NCI-H69 (cell line): ENCODE data around the gene SMG5.
A peak's percentile ranks its signal among the peaks of the same experiment; 100 is the strongest.
"Not testable (repeated sequence)": the region's sequence is repeated elsewhere in the genome, so short reads cannot be mapped to it uniquely, and the experiment has no call there.

ENCODE experiments used
- DNase-seq: peaks from one replicate; lab custom pipeline; 2025; lab: John Stamatoyannopoulos, UW

The SMG5 gene, protein sequence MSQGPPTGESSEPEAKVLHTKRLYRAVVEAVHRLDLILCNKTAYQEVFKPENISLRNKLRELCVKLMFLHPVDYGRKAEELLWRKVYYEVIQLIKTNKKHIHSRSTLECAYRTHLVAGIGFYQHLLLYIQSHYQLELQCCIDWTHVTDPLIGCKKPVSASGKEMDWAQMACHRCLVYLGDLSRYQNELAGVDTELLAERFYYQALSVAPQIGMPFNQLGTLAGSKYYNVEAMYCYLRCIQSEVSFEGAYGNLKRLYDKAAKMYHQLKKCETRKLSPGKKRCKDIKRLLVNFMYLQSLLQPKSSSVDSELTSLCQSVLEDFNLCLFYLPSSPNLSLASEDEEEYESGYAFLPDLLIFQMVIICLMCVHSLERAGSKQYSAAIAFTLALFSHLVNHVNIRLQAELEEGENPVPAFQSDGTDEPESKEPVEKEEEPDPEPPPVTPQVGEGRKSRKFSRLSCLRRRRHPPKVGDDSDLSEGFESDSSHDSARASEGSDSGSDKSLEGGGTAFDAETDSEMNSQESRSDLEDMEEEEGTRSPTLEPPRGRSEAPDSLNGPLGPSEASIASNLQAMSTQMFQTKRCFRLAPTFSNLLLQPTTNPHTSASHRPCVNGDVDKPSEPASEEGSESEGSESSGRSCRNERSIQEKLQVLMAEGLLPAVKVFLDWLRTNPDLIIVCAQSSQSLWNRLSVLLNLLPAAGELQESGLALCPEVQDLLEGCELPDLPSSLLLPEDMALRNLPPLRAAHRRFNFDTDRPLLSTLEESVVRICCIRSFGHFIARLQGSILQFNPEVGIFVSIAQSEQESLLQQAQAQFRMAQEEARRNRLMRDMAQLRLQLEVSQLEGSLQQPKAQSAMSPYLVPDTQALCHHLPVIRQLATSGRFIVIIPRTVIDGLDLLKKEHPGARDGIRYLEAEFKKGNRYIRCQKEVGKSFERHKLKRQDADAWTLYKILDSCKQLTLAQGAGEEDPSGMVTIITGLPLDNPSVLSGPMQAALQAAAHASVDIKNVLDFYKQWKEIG

DNA sequence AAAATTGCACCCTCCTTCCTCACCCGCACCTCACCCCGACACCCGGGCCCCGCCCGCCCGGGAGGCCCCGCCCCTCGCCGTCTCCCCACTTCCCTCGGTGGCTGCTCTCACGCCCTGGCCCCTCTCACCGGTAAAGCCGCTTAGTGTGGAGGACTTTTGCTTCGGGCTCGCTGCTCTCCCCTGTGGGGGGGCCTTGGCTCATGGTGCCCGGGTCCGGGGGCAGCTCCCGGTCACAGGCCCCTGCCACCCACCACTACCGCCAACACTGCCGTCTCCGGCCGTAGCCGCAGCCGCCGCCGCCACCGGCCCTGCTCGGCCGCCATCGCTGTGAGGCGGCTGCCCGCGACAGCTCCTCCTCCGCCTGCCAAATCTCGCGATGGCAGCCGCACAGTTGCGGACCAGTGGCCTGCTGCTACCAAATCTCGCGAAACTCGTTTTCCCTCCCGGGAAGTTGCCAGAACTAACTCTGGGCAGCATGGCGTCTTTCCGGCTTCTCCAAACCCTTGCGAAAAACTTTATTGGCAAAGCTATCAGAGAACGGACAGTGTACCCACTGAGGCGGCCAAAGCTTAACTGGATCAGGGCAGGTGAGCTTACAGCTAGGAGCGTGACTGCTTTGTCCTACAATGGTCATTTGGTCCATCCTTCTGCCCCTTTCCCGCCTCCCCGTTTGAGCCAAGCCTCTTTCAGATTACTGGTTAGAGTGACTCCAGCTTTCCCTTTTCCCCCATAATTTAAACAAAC is at the start of gene SMG5:
SMG5 (minus strand) TSS at position 347 of the 744 bp plus-strand sequence; CDS start at position 202, 145 bp downstream.
- peak; percentile 100 for DNase-seq

DNA sequence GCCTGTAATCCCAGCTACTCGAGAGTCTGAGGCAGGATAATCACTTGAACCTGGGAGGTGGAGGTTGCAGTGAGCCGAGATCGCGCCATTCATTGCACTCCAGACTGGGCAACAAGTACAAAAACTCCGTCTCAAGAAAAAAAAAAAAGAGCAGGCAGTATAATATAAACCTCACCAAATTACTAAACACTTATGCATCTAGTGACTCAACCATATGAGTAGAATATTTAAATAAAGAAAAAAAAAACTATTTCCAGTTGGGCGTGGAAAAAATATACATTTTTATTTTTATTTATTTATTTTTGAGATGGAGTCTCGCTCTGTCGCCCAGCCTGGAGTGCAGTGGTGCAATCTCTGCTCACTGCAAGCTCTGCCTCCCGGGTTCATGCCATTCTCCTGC is 40.6 kb upstream of the SMG5 start:
- DNase-seq, result not testable (repeated sequence)

DNA sequence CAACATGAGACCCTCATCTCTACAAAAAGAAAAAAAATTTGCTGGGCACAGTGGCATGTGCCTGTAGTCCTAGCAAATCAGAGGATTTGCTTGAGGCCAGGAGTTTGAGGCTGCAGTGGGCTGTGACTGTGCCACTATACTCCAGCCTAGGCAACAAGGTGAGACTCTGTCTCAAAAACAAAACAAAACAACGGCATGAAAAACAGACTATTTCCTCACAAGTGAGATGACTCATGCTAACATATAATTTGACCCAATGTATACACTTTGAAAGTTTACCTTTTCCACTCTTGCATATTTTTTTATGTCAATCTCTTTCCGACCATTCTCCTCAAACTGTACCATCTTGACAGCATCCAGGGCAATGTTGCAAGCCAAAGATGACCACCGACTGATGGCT is 37.9 kb upstream of the SMG5 start:
- no peak for DNase-seq

DNA sequence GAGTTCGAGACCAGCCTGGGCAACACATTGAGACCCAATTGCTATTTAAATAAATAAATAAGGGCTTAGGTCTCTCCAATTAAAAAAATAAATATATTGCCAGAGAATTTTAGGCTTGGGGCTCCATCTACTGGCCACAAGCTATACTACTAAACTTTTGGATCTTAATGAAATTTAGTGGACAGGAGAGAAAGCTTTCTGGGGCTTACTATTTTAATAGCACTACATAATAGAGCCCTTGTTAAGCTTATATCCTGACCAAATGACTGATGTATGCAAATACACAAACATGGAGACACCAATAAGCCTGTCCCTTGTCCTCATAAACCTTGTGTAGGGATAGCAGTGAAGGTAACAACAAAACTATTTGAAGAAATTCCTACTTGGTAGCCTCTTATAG is 37.0 kb upstream of the SMG5 start:
- peak; percentile 26 for DNase-seq

DNA sequence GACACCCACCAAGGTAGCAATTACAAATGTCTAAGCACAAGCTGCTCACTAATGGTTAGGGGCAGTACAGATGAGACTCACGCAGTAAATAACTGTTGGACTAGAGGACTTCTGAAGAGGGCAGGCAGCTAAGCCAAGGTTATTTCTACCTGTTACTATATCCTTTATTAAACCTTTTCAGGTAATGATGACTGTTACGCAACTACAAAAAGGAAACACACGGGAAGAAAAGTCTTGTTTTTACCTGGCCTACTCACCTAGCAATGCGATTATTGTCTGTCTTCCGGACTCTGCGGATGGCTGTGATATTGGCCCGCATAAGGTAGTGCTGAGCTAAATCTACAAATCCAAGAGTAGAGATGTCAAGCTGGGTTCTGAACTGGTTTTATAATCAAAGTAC is 34.3 kb upstream of the SMG5 start:
- no peak for DNase-seq

DNA sequence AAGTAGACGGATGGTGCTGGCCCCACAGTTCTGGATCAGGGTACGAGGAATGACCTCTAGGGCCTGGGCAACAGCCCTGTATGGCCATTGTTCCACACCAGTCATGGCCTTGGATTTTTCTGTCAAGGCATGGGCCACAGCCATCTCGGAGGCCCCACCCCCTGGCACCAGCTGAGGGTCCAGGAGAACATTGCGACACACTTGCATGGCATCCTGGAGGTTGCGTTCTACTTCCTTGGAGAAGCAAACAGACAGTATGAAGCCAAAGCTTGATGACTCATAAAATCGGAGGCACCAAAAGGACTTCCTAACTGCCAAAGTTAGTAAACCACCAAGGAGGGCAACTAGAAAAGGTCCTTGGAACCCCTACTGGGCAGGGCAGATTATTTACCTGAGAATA is 28.3 kb upstream of the SMG5 start:
- DNase-seq, result no peak

DNA sequence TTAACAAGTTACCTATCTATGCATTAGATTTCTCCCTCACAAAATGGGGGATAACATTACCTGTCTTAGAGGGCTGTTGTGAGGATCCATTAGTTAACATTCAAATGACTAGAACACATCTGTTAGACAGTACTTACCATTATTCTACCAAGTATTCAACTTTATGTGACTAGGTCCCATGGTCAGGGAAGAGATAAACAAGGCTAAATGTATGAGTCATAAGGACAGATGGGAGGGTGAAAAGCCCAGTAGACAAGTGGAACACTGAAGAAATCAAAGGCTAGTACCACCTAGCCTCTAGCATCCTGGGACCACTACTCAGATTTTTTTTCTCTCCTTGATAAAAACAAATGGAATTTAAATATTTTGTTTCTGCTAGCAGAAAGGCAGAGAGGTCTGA is 25.5 kb upstream of the SMG5 start:
- no peak for DNase-seq

DNA sequence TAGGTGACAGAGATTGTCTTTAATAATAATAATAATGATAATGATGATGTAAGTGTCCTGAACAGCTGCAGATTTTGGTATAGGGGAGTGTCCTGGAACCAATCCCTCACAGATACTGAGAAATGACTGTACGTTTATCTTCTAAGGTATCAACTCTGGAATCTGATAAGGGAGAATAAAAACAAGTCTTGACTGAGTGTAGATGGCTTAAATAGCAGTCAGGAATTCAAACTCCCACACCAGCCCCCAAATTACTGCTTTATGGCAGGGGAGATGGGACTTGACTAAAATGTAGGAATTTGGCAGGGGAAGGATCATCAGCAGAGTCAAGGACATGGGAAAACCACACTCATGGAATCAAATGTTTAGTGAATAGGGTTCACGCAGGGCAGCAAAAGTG is 22.6 kb upstream of the SMG5 start:
- no peak for DNase-seq

DNA sequence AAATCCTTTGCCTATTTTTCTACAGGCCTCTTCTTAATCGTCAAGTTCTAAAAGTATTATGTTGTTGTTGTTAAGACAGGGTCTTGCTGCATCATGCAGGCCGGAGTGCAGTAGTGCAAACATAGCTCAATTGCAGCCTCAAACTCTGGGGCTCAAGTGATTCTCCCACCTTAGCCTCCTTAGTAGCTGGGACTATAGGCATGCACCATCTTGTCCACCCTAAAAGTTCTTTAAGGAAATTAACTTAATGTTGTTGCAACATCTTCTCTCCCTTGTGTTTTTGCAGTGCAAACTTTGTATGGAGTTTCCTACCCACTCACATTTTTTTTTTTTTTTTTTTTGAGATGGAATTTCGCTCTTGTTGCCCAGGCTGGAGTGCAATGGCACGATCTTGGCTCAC is 20.6 kb upstream of the SMG5 start:
- DNase-seq, result no peak

DNA sequence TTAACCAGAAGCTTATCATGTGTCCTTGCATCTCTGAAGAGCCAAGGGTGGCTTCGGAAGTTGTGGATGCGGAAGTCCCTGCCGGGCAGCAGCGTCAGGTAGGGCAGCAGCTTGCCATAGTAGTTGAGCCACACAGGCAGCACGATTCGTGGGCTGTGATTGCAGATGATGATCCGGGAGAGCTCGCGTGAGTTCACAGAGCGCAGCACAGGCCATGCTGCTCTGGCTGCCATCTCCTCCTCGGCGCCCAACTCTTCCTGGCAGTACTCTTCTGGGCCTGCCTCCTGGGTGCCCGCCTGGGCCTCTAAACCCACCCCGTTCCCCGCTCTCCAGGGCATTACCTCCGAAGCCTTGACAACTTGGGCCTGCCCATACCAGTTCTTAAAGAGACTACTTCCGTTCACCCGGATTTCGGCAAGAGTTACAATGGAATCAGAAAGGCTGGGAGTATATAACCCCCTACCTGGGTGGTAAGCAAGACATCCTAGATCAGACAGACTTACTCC is 16.3 kb upstream of the SMG5 start, which contains the start of gene VHLL:
VHLL (minus strand) TSS at position 456 of the 506 bp plus-strand sequence; CDS start at position 338, 118 bp downstream.
- no peak for DNase-seq

DNA sequence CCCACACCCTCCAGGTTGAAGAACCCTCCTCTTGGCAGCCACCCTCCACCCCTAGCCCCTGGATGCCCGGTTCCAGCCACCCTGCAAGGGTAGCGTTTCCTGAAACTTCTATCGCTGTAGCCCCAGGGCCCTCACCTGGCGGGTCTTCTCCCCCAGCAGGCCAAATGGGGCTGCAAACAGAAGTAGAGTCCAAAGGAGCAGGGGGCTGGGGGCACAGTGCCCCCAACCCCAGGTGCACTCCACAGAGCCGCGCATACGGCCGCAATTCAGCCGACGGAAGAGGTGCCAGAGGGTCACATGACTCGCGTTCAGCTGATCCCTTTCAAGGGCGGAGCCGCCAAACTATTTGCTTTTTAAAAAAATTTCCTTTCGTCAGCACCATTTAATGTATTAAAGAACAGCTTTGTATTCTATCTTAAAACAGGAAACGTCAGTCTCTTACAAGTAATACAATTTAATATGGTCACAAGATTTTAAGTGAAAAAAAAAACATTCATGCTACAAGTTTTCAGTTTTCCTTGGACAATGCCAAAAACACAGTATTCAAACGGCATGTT is 12.8 kb upstream of the SMG5 start, which contains the start of gene GLMP:
GLMP (minus strand) TSS at position 289 of the 557 bp plus-strand sequence; CDS start at position 255, 34 bp downstream.
- peak; percentile 73 for DNase-seq

DNA sequence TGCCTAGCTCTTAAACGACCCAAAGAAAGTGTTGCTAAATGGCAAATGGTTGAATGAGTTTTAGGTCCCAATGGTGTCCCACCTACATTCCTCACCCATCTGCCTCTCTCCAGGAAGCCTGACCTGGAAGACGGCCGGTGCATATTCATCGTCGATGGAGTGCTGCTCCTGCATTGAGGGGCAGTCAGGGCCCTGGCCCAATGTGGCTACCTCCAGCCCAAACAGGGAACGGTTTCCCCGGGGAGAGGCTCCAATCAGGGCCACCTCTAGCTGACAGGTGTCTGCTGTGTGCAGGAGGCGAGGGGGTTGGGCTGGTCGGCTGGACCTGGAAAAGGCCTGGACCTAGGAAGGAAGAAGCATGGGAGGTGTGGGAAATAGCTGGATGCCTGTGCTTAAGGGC is 11.3 kb upstream of the SMG5 start:
- DNase-seq, result no peak

DNA sequence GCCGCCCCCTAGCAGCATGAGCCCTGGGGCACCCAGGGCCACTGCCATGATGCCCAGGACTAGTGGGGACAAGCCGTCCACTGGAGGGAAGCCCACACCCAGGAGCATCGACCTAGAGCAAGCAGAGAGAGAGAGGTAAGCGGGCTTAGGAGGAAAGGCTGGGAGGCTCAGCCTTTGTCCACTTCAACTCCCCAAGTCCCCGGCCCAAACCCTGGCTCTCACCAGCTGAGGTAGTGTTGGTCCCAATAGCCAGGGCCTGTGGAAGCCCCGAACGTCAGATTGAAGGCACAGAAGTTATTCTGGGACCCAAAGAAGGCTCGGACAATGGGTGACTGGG is 10.4 kb upstream of the SMG5 start:
- no peak for DNase-seq

DNA sequence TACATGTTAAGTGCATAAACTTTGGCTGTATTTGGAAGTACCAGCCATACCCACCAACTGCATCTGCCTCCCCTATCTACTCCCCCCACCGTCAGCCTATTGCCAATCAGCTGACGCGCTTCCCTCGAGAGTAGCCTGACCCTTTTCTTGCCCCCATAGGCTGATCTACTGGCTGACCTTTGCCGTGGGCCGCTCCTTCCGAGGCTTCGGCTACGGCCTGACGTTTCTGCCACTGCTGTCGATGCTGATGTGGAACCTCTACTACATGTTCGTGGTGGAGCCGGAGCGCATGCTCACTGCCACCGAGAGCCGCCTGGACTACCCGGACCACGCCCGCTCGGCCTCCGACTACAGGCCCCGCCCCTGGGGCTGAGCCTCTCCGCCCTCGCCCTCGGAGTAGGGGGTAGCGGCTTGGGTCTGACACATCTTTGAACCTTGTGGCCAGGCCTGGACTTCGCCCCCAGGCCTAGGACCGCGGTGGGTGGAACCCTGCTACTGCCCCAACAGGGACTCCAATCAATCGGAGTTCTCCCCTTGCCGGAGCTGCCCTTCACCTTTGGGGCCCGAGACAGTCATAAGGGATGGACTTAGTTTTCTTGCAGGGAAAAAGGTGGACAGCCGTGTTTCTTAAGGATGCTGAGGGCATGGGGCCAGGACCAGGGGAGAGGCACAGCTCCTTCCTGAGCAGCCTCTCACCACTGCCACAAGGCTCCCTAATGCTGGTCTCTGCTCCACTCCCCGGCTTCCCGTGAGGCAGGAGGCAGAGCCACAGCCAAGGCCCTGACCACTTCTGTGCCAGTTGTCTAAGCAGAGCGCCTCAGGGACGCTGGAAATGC is 8.8 kb upstream of the SMG5 start:
- peak; percentile 89 for DNase-seq

DNA sequence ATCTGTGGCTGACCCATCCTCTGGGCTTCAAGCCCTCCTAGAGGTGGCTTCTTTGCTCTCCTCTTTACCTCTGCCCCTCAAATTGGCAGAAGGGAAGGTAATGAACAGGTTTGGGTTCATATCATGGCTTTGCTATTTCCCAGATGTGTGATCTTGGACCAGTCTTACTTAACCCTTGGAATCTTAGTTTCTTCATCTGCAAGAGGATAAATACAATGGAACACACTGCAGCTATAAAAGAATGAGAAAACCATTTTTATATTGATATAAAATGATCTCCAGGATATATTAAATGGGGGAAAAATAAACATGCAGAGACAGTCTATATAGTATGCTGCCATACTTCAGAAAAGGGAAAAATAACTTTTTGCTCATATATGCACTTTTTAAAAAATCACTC is 7.2 kb upstream of the SMG5 start:
- no peak for DNase-seq

DNA sequence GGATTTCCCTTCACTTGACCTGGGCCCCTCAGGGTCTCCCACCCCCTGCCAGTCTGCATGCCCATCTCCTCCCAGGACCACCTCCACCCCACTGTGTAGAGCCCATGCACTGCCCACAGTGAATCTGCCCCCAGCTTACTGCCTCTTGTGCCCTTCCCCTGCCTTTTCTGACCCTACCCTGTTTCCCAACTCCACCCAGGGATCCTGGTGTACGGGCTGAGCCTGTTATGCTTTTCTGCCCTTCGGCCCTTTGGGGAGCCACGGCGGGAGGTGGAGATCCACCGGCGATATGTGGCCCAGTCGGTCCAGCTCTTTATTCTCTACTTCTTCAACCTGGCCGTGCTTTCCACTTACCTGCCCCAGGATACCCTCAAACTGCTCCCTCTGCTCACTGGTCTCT is 3.4 kb upstream of the SMG5 start:
- no peak for DNase-seq

DNA sequence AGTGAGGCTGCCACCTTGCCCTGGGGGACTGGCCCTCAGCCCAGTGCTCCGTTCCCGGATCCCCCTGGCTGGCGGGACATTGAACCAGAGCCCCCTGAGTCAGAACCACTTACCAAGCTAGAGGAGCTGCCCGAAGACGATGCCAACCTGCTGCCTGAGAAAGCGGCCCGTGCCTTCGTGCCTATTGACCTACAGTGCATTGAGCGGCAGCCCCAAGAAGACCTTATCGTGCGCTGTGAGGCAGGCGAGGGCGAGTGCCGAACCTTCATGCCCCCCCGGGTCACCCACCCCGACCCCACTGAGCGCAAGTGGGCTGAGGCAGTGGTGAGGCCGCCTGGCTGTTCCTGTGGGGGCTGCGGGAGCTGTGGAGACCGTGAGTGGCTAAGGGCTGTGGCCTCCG is 2.8 kb upstream of the SMG5 start:
- DNase-seq, result no peak

DNA sequence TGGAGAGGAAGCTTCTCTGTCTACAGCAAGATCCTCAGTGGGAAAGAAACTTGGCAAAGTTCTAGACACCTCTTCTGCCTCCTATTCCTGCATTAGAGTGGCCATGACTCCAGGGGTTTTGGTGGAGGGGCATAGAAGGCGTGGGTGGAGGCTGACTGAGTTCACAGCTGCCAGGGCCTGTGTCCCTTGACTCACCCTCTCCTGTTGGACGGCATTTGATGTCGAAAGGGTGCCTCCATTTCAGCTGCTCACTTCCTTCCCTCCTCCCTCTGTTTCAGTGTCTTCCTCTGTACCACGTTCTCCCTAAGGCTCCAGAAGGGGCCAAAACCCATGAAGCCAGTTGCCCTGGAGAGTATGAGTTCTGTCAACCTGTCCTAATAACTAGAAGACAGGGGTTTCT is 2.1 kb upstream of the SMG5 start:
- no peak for DNase-seq

DNA sequence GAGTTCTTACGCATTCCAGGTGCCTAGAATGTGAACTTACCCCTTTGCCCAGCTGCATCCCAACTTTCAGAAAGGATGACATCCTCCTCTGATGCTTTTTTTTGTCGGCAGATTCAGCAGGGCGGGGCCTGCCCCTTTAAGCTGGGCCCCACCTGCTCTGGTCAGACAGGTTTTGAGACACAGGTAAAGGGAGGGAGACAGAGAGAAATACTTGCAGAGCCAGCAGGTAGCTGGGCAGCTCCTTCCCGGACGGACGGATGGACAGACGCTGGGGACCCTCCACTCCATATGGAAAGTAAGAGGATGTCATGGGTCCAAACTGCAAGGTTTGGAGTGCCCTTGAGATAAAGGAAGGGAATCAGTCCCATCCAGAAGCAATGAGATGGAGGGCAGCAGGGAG is 1.5 kb upstream of the SMG5 start, which contains the start of gene TMEM79:
TMEM79 (plus strand) TSS at position 214 of the 400 bp plus-strand sequence. CDS start 902 bp downstream, outside the sequence.
- no peak for DNase-seq

DNA sequence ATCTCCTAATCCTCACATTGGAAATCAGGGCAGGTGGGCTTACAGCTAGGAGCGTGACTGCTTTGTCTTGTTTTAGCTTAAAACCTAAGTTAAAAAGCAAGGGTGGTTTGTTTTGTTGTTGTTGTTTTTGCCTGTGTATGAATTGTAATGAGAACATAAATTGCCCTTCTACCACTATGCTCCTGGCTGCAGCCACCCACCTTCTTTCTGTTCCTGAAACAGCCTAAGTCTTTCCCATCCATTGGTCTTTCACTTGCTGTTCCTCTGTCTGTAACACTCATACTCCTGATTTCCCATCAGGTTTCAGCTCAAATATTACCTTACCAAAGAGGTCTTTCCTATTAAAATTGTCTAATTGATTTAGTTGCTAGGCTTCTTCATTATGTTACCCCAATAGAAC is 896 bp upstream of the SMG5 start:
- DNase-seq, result no peak
